ENCODE data around the gene SLC9A9.
"Not testable (repeated sequence)": the region's sequence is repeated elsewhere in the genome, so short reads cannot be mapped to it uniquely, and the experiment has no call there.

SLC9A9 gene

DNA sequence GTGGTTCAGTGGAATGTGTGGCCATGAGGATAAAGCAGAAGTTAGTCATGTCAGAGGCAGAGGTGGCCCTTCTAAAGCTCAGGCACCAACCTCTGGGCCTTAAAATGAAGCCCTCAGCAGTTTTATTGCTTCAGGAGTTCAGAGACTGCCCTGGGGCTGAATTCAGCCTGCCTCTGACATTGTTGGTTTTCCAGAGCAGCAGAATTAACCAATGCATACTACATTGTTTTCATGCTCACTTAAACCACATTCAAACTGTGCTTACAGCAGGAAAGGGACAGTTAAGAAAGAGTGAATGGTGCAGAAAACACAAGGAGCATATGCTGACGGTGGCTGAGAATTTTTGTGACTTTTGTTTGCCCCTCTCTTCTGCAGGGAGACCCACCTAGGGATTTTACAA lies 408.5 kb downstream of the SLC9A9 start:
- no peak for DNase-seq (ENCODE audit: low read depth in 2 of 2)
- no peak overlapping the region for H3K4me3 ChIP-seq (replicated peaks in 1 of 2; ENCODE audit: low read depth in 2 of 2, low read length in 2 of 2)
- TF ChIP-seq, protein P1, sequence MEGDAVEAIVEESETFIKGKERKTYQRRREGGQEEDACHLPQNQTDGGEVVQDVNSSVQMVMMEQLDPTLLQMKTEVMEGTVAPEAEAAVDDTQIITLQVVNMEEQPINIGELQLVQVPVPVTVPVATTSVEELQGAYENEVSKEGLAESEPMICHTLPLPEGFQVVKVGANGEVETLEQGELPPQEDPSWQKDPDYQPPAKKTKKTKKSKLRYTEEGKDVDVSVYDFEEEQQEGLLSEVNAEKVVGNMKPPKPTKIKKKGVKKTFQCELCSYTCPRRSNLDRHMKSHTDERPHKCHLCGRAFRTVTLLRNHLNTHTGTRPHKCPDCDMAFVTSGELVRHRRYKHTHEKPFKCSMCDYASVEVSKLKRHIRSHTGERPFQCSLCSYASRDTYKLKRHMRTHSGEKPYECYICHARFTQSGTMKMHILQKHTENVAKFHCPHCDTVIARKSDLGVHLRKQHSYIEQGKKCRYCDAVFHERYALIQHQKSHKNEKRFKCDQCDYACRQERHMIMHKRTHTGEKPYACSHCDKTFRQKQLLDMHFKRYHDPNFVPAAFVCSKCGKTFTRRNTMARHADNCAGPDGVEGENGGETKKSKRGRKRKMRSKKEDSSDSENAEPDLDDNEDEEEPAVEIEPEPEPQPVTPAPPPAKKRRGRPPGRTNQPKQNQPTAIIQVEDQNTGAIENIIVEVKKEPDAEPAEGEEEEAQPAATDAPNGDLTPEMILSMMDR (IDR thresholded peaks at IDR 0.05; ENCODE audit: low read depth, low read length), result no peak

DNA sequence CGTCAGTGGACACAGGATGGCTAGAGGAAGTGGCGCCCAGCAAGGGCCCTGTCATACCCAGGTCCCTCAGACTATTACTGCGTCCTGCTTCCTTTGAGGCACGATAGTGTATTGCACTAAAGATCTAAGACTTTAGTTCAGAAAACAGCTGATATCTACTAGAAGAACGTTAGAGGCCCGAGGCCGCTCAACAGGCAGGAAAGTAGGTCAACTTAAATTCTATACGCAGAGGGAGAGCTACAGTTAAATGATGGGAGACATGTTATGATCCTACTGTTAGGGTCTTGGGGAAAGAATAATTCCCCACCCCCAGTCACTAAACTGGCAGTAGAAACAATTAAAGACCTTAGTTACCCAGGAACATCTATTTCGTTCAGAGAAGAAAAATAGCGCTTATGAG lies 410.9 kb downstream of the SLC9A9 start:
- H3K4me3 ChIP-seq (replicated peaks in 1 of 2; ENCODE audit: low read depth in 2 of 2, low read length in 2 of 2), result no peak overlapping the region
- DNase-seq (ENCODE audit: low read depth in 2 of 2), result no peak
- TF ChIP-seq, protein P1 (IDR thresholded peaks at IDR 0.05; ENCODE audit: low read depth, low read length), result no peak

DNA sequence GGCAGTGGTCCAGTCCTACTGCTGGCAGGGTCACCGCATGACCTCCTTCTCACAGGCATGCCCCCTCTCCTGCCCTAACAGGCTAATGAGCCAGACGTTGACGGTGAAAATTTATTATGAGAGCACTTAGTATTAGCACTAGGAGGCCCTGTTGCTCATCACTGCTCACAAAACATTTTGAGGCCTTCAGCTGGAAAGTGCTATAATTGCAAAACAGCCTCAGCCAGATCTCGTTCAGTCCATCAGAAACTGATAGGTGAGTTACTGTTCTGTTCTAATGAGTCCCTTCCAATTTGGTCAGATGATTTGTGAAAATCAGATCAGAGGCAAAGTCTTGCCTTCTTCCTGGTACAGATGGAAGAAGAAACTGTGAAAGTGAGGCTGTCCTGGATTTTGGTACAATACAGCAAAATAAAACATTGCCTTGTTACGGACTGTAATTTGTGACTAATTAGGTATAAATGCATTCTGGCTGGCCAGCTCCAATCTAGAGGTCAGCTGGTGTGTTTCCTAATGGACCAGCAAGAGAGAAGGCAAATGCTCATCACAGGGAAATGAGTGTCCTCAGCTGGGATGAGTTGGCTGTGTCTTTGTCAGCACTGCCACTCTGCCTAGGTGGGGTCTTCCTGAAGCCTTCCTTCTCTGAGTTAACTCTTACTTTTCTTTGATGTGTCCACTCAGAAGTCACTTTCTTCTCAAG lies 411.9 kb downstream of the SLC9A9 start:
- H3K4me3 ChIP-seq (replicated peaks in 1 of 2; ENCODE audit: low read depth in 2 of 2, low read length in 2 of 2), result no peak overlapping the region
- TF ChIP-seq, protein P1 (IDR thresholded peaks at IDR 0.05; ENCODE audit: low read depth, low read length), result no peak
- DNase-seq (ENCODE audit: low read depth in 2 of 2), result peak; percentile 33 to 75

DNA sequence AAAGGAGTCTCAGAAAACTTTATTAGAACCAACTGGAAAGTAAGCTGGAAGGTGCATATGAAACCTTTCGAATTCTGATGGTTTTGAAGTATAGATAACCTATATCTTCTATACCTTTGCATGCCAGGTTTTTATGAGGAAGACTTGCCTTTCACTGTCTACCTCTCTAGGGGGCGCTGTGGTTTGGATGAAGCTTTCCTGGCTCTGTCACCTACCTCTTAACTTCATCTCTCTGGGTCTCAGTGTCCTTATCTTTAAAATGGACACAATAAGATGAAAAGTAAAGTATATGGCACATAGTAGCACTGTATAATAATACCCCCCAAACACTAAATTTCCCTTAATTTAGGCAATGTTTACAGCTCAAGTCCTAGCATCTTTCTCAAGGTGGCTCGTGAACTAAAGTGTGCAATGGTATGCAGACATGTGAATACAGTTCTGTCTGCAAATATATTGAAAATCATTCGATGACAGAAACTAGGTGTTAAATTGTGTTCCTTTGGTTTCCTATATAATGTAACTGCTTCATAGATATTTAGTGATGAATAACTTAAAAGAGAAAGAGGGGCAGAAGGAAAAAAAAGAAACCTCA lies 414.4 kb downstream of the SLC9A9 start:
- no peak overlapping the region for H3K4me3 ChIP-seq (replicated peaks in 1 of 2; ENCODE audit: low read depth in 2 of 2, low read length in 2 of 2)
- peak in 1 of 2 donors; percentile 46 for DNase-seq (ENCODE audit: low read depth in 2 of 2)
- TF ChIP-seq, protein P1 (IDR thresholded peaks at IDR 0.05; ENCODE audit: low read depth, low read length), result peak; percentile 50

DNA sequence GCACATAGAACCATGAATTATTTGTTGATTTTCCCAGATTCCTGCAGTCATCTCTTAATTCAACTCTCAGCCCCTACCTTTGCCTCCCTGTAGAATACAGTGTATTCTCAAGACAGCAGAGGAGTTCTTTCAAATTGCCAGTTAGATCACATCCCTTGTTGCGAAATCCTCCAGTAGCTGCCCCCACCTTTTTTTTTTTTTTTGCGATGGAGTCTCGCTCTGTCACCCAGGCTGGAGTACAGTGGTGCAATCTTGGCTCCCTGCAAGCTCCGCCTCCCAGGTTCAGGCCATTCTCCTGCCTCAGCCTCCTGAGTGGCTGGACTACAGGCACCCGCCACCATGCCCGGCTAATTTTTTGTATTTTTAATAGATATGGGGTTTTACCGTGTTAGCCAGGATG lies 417.0 kb downstream of the SLC9A9 start:
- not testable (repeated sequence) for H3K4me3 ChIP-seq (replicated peaks in 1 of 2; ENCODE audit: low read depth in 2 of 2, low read length in 2 of 2)
- DNase-seq (ENCODE audit: low read depth in 2 of 2), result peak; percentile 64 to 80

DNA sequence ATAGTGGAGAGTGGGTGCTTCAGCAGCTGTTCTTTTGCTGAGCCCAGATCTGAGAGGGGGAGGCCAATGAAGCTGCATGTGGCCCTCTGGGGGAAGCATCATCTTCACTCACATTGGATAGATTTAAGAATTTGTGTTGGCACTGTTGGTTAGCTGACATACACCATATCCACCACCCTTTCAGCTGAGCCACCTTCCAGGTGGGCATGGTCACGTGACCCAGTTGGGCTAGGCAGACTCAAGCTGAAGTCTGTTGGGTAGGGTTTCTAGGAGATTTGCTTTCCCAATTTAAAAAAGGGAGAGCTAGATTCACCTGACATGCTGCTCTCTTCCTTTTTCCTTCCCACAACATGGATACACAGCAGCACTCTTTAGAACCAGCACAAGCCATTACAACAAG lies 417.7 kb downstream of the SLC9A9 start:
- TF ChIP-seq, protein P1 (IDR thresholded peaks at IDR 0.05; ENCODE audit: low read depth, low read length), result no peak
- no peak for DNase-seq (ENCODE audit: low read depth in 2 of 2)
- H3K4me3 ChIP-seq (replicated peaks in 1 of 2; ENCODE audit: low read depth in 2 of 2, low read length in 2 of 2), result no peak overlapping the region

DNA sequence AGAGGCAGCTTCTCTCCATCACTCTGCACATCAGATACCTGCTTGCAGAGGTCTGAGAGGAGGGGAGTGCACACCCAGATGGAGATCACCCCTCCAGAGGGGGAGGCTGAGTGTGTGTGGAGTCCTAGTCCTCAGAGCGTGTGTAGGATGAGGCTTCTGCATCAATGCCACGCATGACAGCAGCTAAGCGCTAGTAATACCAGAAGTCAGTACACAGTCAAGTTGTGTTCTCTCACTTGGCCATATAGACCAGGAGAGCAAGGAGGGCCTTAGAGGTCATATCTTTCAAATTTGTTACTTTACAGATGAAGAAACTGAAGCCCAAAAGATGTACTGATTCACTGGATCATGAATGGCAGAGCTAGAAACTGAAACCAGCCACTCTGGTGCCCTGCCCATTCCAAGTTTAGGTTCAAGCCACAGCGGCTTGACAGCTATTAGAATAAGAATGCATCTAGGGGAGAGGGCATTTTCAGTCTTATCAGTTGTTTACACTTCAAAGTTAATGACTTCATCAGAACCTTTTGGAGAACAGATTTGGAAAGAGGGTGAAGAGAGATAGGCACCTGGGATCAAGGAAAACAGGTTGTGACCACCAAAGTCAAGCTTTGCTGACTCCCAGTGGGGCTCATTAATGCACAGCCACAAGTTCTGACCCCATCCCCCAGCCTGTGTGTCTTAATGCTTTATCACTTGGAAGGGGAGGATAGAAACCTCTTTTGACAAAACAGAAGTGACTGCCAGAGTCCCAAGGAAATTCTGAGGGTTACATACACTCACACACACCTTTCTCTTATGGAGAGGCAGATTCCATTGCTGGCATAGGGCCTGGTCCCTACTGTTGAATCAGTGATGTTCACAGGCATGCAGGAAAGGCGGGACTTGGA lies 418.4 kb downstream of the SLC9A9 start:
- peak in 1 of 2 donors; percentile 18 for DNase-seq (ENCODE audit: low read depth in 2 of 2)
- TF ChIP-seq, protein P1 (IDR thresholded peaks at IDR 0.05; ENCODE audit: low read depth, low read length), result no peak
- no peak overlapping the region for H3K4me3 ChIP-seq (replicated peaks in 1 of 2; ENCODE audit: low read depth in 2 of 2, low read length in 2 of 2)
